SJCRH30 (cell line): ENCODE measurements around the gene PRKG1. TPM values are rescaled to one million over a fixed set of nuclear protein-coding genes. Genes with fewer than 3 reads are reported as not detected.
"Not testable (repeated sequence)": the region's sequence is repeated elsewhere in the genome, so short reads cannot be mapped to it uniquely, and the experiment has no call there.

Experiments
- DNase-seq, 2 experiments: peaks; one replicate each; pipeline ENCODE4 v3.0.0-alpha.2; 2015 to 2020
- H3K27ac ChIP-seq: fragments of 250-450 bp; sonication (Bioruptor Pico); 2 replicates; pipeline ENCODE4 v1.5.1; 2020; ENCODE audit warnings: mild to moderate bottlenecking, moderate library complexity
- H3K27me3 ChIP-seq: fragments of 250-450 bp; sonication (Bioruptor Pico); 2 replicates; pipeline ENCODE4 v1.5.1; 2020; ENCODE audit warnings: mild to moderate bottlenecking, moderate library complexity
- H3K36me3 ChIP-seq: fragments of 250-450 bp; sonication (Bioruptor Pico); 2 replicates; pipeline ENCODE4 v1.5.1; 2020; ENCODE audit warnings: mild to moderate bottlenecking, moderate library complexity
- H3K4me1 ChIP-seq: fragments of 250-450 bp; sonication (Bioruptor Pico); 2 replicates; pipeline ENCODE4 v1.5.1; 2020; ENCODE audit warnings: mild to moderate bottlenecking, moderate library complexity
- H3K4me3 ChIP-seq: fragments of 250-450 bp; sonication (Bioruptor Pico); 2 replicates; pipeline ENCODE4 v1.5.1; 2020; ENCODE audit warnings: mild to moderate bottlenecking, moderate library complexity
- H3K9me3 ChIP-seq: fragments of 250-450 bp; sonication (Bioruptor Pico); replicated peaks from 2 replicates; pipeline ENCODE4 v1.5.1; 2020; ENCODE audit warnings: mild to moderate bottlenecking, moderate library complexity
- total RNA-seq: library from RNA; depleted of rRNA; stranded (reverse); fragments of >200 nt; shearing (Covaris generic); gene quantifications from 2 replicates; pipeline ENCODE4 v1.2.3, GENCODE V29; 2014

The PRKG1 gene
- total RNA-seq, 1 experiment from 2014 or later = 3.0 TPM

GRCh38 chr10:51455762-51456161 is 381.5 kb downstream of the PRKG1 start:
- H3K9me3 ChIP-seq, H3K4me3 ChIP-seq, H3K4me1 ChIP-seq, H3K27ac ChIP-seq, H3K27me3 ChIP-seq, DNase-seq, H3K36me3 ChIP-seq: not testable (repeated sequence)

- Histone ChIP-seq H3K4me1 (no peaks in the 10 kb centered on the region), H3K9me3 (no peaks in the 10 kb centered on the region)
- DNase-seq = no peak
Observed at GRCh38 chr10:51459476-51459875, 385.2 kb downstream of the PRKG1 start.

DNA sequence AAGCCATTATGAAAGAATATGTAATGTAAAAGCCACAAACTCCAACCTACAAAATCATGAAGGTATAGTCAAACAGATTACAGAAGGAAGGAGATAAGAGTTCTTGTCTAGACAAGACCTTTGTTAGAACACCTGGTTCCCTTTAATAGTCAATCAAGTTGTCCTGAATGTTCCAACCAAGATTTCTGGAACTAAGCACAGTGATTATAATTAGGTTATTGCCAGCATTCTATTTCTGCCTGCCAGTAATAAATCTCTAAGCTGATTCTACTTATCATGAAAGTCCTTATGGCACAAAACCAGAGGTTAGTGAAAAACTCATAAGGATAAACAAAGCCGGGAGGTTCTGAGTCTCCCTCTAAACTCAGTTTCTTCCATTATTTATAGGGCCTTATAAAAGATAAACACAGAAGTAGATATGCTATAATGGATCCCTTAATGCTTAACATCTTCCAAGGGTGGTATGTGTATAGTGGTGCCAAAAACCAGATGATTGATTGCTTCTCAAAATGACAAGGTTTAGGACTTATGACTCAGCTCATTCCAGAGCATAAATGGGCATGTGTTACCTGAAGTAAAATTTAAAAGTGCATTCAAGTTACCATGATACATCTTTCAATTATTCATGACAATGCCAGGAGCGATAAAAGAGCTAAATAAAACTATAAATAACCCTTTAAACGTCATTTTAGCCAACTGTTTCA is 387.9 kb downstream of the PRKG1 start:
- Histone ChIP-seq H3K4me3 (no peak overlapping the region), H3K4me1 (no peaks in the 10 kb centered on the region), H3K36me3 (no peaks in the 10 kb centered on the region), H3K27ac (no peak overlapping the region), H3K9me3 (no peaks in the 10 kb centered on the region), H3K27me3 (no peaks in the 10 kb centered on the region)
- no peak for DNase-seq

More at GRCh38 chr10:51459476-51459875, 385.2 kb downstream of the PRKG1 start:
- Histone ChIP-seq H3K36me3 (no peaks in the 10 kb centered on the region), H3K27ac (no peak overlapping the region), H3K27me3 (no peaks in the 10 kb centered on the region), H3K4me3 (no peak overlapping the region)

GRCh38 chr10:51468424-51468823 is 394.1 kb downstream of the PRKG1 start:
- DNase-seq = no peak
- H3K27me3 ChIP-seq = no peaks in the 10 kb centered on the region
- no peaks in the 10 kb centered on the region for H3K9me3 ChIP-seq
- no peak overlapping the region for H3K27ac ChIP-seq
- H3K4me3 ChIP-seq = no peak overlapping the region
- no peaks in the 10 kb centered on the region for H3K4me1 ChIP-seq
- H3K36me3 ChIP-seq = no peaks in the 10 kb centered on the region

GRCh38 chr10:51469686-51470085 is 395.4 kb downstream of the PRKG1 start:
- no peak overlapping the region for H3K4me3 ChIP-seq
- H3K27me3 ChIP-seq = no peaks in the 10 kb centered on the region
- H3K9me3 ChIP-seq = no peaks in the 10 kb centered on the region
- H3K36me3 ChIP-seq = no peaks in the 10 kb centered on the region
- DNase-seq = no peak
- no peaks in the 10 kb centered on the region for H3K4me1 ChIP-seq
- H3K27ac ChIP-seq = no peak overlapping the region

- no peak for DNase-seq
- Histone ChIP-seq H3K4me3 (no peak overlapping the region), H3K9me3 (no peaks in the 10 kb centered on the region), H3K4me1 (no peaks in the 10 kb centered on the region), H3K27ac (no peak overlapping the region), H3K36me3 (no peaks in the 10 kb centered on the region), H3K27me3 (no peaks in the 10 kb centered on the region)
Observed at GRCh38 chr10:51471271-51471670, 397.0 kb downstream of the PRKG1 start.

GRCh38 chr10:51472154-51472553 is 397.9 kb downstream of the PRKG1 start:
- Histone ChIP-seq H3K9me3 (no peaks in the 10 kb centered on the region), H3K36me3 (no peaks in the 10 kb centered on the region), H3K4me1 (no peaks in the 10 kb centered on the region), H3K4me3 (no peak overlapping the region), H3K27ac (no peak overlapping the region), H3K27me3 (no peaks in the 10 kb centered on the region)
- DNase-seq = no peak

DNA sequence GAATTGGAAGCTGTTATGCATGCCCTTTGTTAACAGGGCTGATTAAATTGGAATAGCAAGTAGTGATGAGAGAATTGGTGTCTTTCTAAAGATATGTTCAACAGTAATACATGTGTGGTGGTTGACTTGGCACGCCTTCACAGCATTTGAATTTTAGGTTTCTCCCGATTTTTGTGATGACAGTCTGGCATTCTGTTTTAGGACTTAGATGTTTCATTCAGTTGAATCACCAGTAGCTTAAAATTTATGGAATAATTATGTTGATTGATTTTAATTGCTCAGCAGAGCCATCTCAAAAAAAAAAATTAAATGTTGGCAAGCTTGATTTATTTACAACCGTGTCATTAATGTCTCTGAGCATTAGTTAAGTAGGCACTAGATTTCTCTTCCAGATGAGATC is 405.4 kb downstream of the PRKG1 start:
- H3K9me3 ChIP-seq = no peaks in the 10 kb centered on the region
- no peaks in the 10 kb centered on the region for H3K4me1 ChIP-seq
- H3K27me3 ChIP-seq = no peaks in the 10 kb centered on the region
- no peak overlapping the region for H3K27ac ChIP-seq
- no peak overlapping the region for H3K4me3 ChIP-seq
- H3K36me3 ChIP-seq = no peaks in the 10 kb centered on the region
- DNase-seq = no peak

DNA sequence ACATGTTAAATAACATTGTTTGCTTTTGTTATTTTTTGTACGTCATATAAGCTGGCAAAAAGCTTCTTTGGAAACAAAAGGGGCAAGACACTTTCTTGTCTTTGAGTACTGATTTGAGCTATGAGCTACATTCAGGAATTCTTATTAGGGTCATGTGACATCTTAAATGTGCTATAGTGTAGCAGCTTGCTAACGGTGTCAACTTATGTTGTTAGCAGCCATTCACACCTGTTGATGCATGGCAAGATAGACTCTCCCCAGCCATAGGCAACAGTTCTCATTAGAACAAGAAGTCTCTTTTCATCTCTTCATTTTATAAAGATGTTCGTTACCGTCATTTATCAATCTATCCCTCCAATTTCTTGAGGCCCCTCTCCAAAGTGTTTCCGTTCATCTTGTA is 411.4 kb downstream of the PRKG1 start:
- no peak overlapping the region for H3K4me3 ChIP-seq

DNA sequence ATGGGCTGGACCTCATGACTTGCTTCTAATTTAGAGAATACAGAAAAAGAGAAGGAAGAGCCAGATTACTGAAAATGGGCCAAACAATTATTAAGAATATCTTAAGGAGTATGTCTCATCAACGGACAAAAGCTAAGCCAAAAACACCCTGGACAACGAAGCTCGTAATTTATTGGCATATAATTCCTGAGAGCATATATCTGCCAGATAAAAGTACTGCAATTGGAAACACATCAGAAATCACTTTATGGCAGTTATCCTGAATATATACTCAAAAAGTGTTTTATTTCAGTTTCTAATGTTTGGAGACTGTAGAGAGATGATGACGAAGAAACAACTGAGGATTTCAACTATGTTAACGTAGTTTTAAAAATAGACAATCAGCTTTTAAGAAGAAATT is 413.3 kb downstream of the PRKG1 start:
- Histone ChIP-seq H3K36me3 (no peaks in the 10 kb centered on the region), H3K27ac (no peak overlapping the region), H3K4me3 (no peak overlapping the region), H3K27me3 (no peaks in the 10 kb centered on the region), H3K9me3 (no peaks in the 10 kb centered on the region), H3K4me1 (no peaks in the 10 kb centered on the region)
- DNase-seq = no peak

More for the DNA sequence above, 411.4 kb downstream of the PRKG1 start:
- Histone ChIP-seq H3K27ac (no peak overlapping the region), H3K4me1 (no peaks in the 10 kb centered on the region), H3K36me3 (no peaks in the 10 kb centered on the region), H3K9me3 (no peaks in the 10 kb centered on the region), H3K27me3 (no peaks in the 10 kb centered on the region)
- DNase-seq = no peak

- H3K36me3 ChIP-seq = no peaks in the 10 kb centered on the region
- H3K4me3 ChIP-seq = no peak overlapping the region
- no peaks in the 10 kb centered on the region for H3K27me3 ChIP-seq
- H3K4me1 ChIP-seq = no peaks in the 10 kb centered on the region
- DNase-seq = no peak
- no peak overlapping the region for H3K27ac ChIP-seq
- H3K9me3 ChIP-seq = no peaks in the 10 kb centered on the region
Observed at GRCh38 chr10:51488766-51489408, 414.6 kb downstream of the PRKG1 start.

DNA sequence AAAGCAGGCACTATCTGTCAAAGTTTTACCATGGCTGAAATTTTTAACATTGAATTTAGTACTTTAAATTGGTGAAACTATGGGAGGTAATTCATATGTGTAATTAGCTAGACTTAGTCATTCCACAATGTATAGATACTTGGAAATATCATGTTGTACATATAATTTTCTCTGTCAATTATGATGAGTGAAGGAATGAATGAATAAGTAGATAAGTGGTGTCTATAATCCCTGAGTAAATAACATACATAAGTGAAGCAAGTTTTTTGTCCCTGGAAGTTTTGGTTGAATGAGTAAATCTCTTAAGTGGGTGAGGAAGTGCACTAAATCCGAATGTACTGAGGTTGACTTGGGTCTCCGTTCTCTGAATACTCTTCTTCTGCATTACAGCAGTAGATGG is 424.1 kb downstream of the PRKG1 start:
- no peaks in the 10 kb centered on the region for H3K9me3 ChIP-seq
- H3K27me3 ChIP-seq = no peaks in the 10 kb centered on the region
- H3K4me1 ChIP-seq = no peaks in the 10 kb centered on the region
- H3K4me3 ChIP-seq = no peak overlapping the region
- DNase-seq = no peak
- H3K27ac ChIP-seq = no peak overlapping the region
- H3K36me3 ChIP-seq = no peaks in the 10 kb centered on the region

- H3K27ac ChIP-seq = no peak overlapping the region
- DNase-seq = no peak
Observed at GRCh38 chr10:51501396-51501795, 427.1 kb downstream of the PRKG1 start.

GRCh38 chr10:51502124-51502523 is 427.8 kb downstream of the PRKG1 start:
- no peak for DNase-seq
- no peak overlapping the region for H3K27ac ChIP-seq
- no peaks in the 10 kb centered on the region for H3K9me3 ChIP-seq
- H3K4me3 ChIP-seq = no peak overlapping the region
- no peaks in the 10 kb centered on the region for H3K27me3 ChIP-seq
- H3K4me1 ChIP-seq = no peaks in the 10 kb centered on the region
- H3K36me3 ChIP-seq = no peaks in the 10 kb centered on the region

More at GRCh38 chr10:51501396-51501795, 427.1 kb downstream of the PRKG1 start:
- Histone ChIP-seq H3K9me3 (no peaks in the 10 kb centered on the region), H3K36me3 (no peaks in the 10 kb centered on the region), H3K4me1 (no peaks in the 10 kb centered on the region), H3K4me3 (no peak overlapping the region), H3K27me3 (no peaks in the 10 kb centered on the region)

- no peaks in the 10 kb centered on the region for H3K36me3 ChIP-seq
- H3K27ac ChIP-seq = no peak overlapping the region
- H3K4me3 ChIP-seq = no peak overlapping the region
- H3K27me3 ChIP-seq = no peaks in the 10 kb centered on the region
- no peaks in the 10 kb centered on the region for H3K4me1 ChIP-seq
- no peaks in the 10 kb centered on the region for H3K9me3 ChIP-seq
- no peak for DNase-seq
Observed at GRCh38 chr10:51503378-51503777, 429.1 kb downstream of the PRKG1 start.

DNA sequence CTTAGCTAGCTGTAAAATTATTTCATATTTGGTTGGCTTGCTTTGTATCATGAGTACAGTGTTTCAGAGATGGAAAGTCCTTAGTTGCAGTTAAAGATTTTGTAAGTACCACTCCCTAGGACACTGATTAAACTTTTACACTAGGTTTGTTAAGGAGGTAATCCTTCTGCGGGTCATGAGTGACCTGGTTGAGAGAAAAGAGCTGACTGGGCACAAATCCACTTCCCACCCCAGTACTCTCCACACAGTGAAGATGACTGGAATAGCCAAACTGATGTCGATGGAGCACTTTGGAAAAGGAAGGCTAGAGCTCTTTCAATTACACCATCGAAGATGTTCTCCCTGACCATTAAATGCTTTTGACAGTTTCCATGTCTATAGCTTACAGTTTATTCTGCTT is 433.2 kb downstream of the PRKG1 start:
- no peaks in the 10 kb centered on the region for H3K36me3 ChIP-seq
- DNase-seq = no peak
- no peaks in the 10 kb centered on the region for H3K4me1 ChIP-seq
- H3K9me3 ChIP-seq = no peaks in the 10 kb centered on the region
- H3K27me3 ChIP-seq = no peaks in the 10 kb centered on the region
- no peak overlapping the region for H3K27ac ChIP-seq
- no peak overlapping the region for H3K4me3 ChIP-seq
